ENCODE results near the gene DHRS1.

GRCh38 chr14:24347134-24347533 lies 47.6 kb upstream of the DHRS1 start:
- TF ChIP-seq ZNF561 (tag by site-specific recombination; IDR thresholded peaks at IDR 0.05; ENCODE audit: borderline replicate concordance) (no peak), CTCF (tag by site-specific recombination; IDR thresholded peaks at IDR 0.05) (no peak), ZBTB8A (tag by site-specific recombination; IDR thresholded peaks at IDR 0.05) (no peak), ZNF596 (tag by site-specific recombination; IDR thresholded peaks at IDR 0.05) (no peak), ZNF335 (tag by site-specific recombination; conservative IDR thresholded peaks at IDR 0.05) (no peak), ZNF184 (tag by site-specific recombination; IDR thresholded peaks at IDR 0.05) (no peak), ZNF548 (tag by site-specific recombination; IDR thresholded peaks at IDR 0.05) (no peak), KLF1 (tag by site-specific recombination; IDR thresholded peaks at IDR 0.05) (no peak), HOXA7 (CRISPR knock-in tag; IDR thresholded peaks at IDR 0.05; ENCODE audit: borderline replicate concordance) (no peak), ZNF555 (tag by site-specific recombination; conservative IDR thresholded peaks at IDR 0.05) (no peak), ZNF146 (tag by site-specific recombination; IDR thresholded peaks at IDR 0.05) (no peak)

Measured in HEK293 (cell line).